A549 (cell line): ENCODE results near the gene GPX5. TPM values are rescaled to one million over a fixed set of nuclear protein-coding genes. Genes with fewer than 3 reads are reported as not detected.
"Not testable (repeated sequence)": the region's sequence is repeated elsewhere in the genome, so short reads cannot be mapped to it uniquely, and the experiment has no call there.

Experiments
- ATAC-seq, 2 experiments: fragments of 200-7000 bp in 1 of 2; fragments of >200 bp in 1 of 2; cut with Nextera tagmentation in 1 of 2; cut with Tn5 transposase in 1 of 2; 3 replicates each; pipeline versions ENCODE4 v1.8.0 to v1.9.1; 2018 to 2020; ENCODE audit warnings: mild to moderate bottlenecking in 1 of 2, moderate library complexity in 1 of 2
- CTCF ChIA-PET: fragments of 300-600 bp; sonication (Branson Sonifier 250); formaldehyde crosslinking; extraction: SDS; loops from one replicate; lab custom pipeline; 2021; ENCODE audit warnings: antibody characterized with exemption, inconsistent platforms; lab: Yijun Ruan, JAX
- POLR2A ChIA-PET: fragments of 350-600 bp; formaldehyde crosslinking; extraction: SDS; loops from one replicate; lab custom pipeline; 2021; ENCODE audit warnings: antibody characterized with exemption, inconsistent platforms; lab: Yijun Ruan, JAX
- DNase-seq, 2 experiments: peaks; one replicate each; pipeline versions ENCODE4 v3.0.0 to v3.0.0-alpha.2; 2011 to 2016; ENCODE audit warnings: low read depth in 1 of 2, low spot score in 1 of 2
- FAIRE-seq: peaks from 2 replicates; lab custom pipeline; 2011; peaks lifted over from hg19 to GRCh38; lab: Jason Lieb, UNC
- H3K27ac ChIP-seq, 2 experiments: fragments of >200 bp; sonication (Bioruptor Twin); formaldehyde crosslinking; 3 replicates each; pipeline ENCODE4 v1.5.1; 2016 to 2017
- H3K4me1 ChIP-seq: fragments of >200 bp; sonication (Bioruptor Twin); formaldehyde crosslinking; 3 replicates; pipeline ENCODE4 v1.6.1; 2016
- H3K4me2 ChIP-seq: fragments of >200 bp; sonication (Bioruptor Twin); formaldehyde crosslinking; 3 replicates; pipeline ENCODE4 v1.6.1; 2016
- H3K4me3 ChIP-seq: fragments of >200 bp; sonication (Bioruptor Twin); formaldehyde crosslinking; 3 replicates; pipeline ENCODE4 v1.5.1; 2016
- H3K9me3 ChIP-seq: fragments of >200 bp; sonication (Bioruptor Twin); formaldehyde crosslinking; 3 replicates; pipeline ENCODE4 v1.6.1; 2016
- CBX8 ChIP-seq: fragments of 200-600 bp; sonication (generic); IDR thresholded peaks from 2 replicates; pipeline ENCODE4 v1.6.1; 2016
- CEBPB ChIP-seq, 2 experiments: fragments of >200 bp in 1 of 2; sonication (Bioruptor Twin) in 1 of 2; formaldehyde crosslinking in 1 of 2; IDR thresholded peaks; 2 replicates each; pipeline ENCODE4 v1.6.1; 2012 to 2016
- CHD2 ChIP-seq: fragments of 150-350 bp; IDR thresholded peaks from 2 replicates; pipeline ENCODE4 v1.6.1; 2014; ENCODE audit warnings: low read length; ENCODE audit not compliant: partially characterized antibody
- CHD4 ChIP-seq: fragments of 200-600 bp; sonication (generic); IDR thresholded peaks from 2 replicates; pipeline ENCODE4 v1.6.1; 2016; ENCODE audit warnings: antibody characterized with exemption, mild to moderate bottlenecking, borderline replicate concordance
- FOSB ChIP-seq: fragments of 250-450 bp; sonication (Bioruptor Pico); IDR thresholded peaks from 2 replicates; pipeline ENCODE4 v1.5.0; 2020; ENCODE audit warnings: mild to moderate bottlenecking, moderate library complexity
- HEYL ChIP-seq: fragments of 250-450 bp; sonication (Bioruptor Pico); IDR thresholded peaks from 2 replicates; pipeline ENCODE4 v1.8.0; 2021; ENCODE audit warnings: mild to moderate bottlenecking, moderate library complexity
- HMGXB4 ChIP-seq: fragments of 250-450 bp; sonication (Bioruptor Pico); IDR thresholded peaks from 2 replicates; pipeline ENCODE4 v1.5.0; 2021; ENCODE audit warnings: mild to moderate bottlenecking, moderate library complexity, borderline replicate concordance
- HOXA7 ChIP-seq: fragments of 250-450 bp; sonication (Bioruptor Pico); IDR thresholded peaks from 2 replicates; pipeline ENCODE4 v1.5.0; 2020; ENCODE audit warnings: mild to moderate bottlenecking, moderate library complexity
- HOXB5 ChIP-seq: fragments of 250-450 bp; sonication (Bioruptor Pico); IDR thresholded peaks from 2 replicates; pipeline ENCODE4 v1.5.0; 2020; ENCODE audit warnings: mild to moderate bottlenecking, moderate library complexity
- MAZ ChIP-seq: fragments of 150-350 bp; IDR thresholded peaks from 2 replicates; pipeline ENCODE4 v1.6.1; 2014; ENCODE audit warnings: antibody characterized with exemption, low read depth, low read length, borderline replicate concordance
- MYC ChIP-seq: IDR thresholded peaks from 2 replicates; pipeline ENCODE4 v1.6.1; 2012; ENCODE audit warnings: mild to moderate bottlenecking, inconsistent platforms, low read length, improper control_type of control experiment, borderline replicate concordance
- POLR2A ChIP-seq: IDR thresholded peaks from 2 replicates; pipeline ENCODE4 v1.6.1; 2012; ENCODE audit warnings: mild to moderate bottlenecking, low read length
- TP53 ChIP-seq: fragments of 250-450 bp; sonication (Bioruptor Pico); IDR thresholded peaks from 2 replicates; pipeline ENCODE4 v1.5.0; 2021; ENCODE audit warnings: mild to moderate bottlenecking, moderate library complexity
- ZC3H11A ChIP-seq: fragments of 450-650 bp; IDR thresholded peaks from 2 replicates; pipeline ENCODE4 v1.6.1; 2014; ENCODE audit warnings: antibody characterized with exemption, mild to moderate bottlenecking
- ZFP36 ChIP-seq: fragments of 450-650 bp; IDR thresholded peaks from 2 replicates; pipeline ENCODE4 v1.6.1; 2014; ENCODE audit warnings: borderline replicate concordance; ENCODE audit not compliant: partially characterized antibody
- ZSCAN20 ChIP-seq: fragments of 250-450 bp; sonication (Bioruptor Pico); IDR thresholded peaks from 2 replicates; pipeline ENCODE4 v1.8.0; 2022; ENCODE audit warnings: mild to moderate bottlenecking, moderate library complexity
- WGBS: methylation state at CpG from one replicate; pipeline ENCODE4 v1.1.6; 2017; ENCODE audit errors: missing lambda C conversion rate; 5-methylcytosine and 5-hydroxymethylcytosine counted together
- polyA plus RNA-seq, 4 experiments: library from polyadenylated mRNA; depleted of rRNA in 3 of 4; stranded (reverse); fragments of >200 nt; fragmentation: RNase III in 1 of 4; extraction: RNeasy Plus Mini Kit Qiagen cat#74134 plus additional on column Dnase treatment in 1 of 4; gene quantifications; 2 replicates in 3 of 4; 3 replicates in 1 of 4; pipeline ENCODE4 v1.2.3, GENCODE V29; 2011 to 2017
- TF ChIP-seq, protein P1 (sequence below): fragments of 150-350 bp; IDR thresholded peaks from 2 replicates; pipeline ENCODE4 v1.6.1; 2014; ENCODE audit warnings: low read depth, mild to moderate bottlenecking, low read length
- TF ChIP-seq, protein P2 (sequence below): IDR thresholded peaks from 2 replicates; pipeline ENCODE4 v1.6.1; 2012

Gene GPX5
- polyA plus RNA-seq, 2 of the 4 experiments (the other 2 are of a cell fraction): not detected

- DNase-seq (no peak), ATAC-seq (no peak), FAIRE-seq (no peak)
- CTCF ChIA-PET: interaction anchor here (0.9 to 1.3 kb wide), 4 partner anchors 17 to 186 kb away, joined by 3 to 4 read pairs (median 3); no protein-coding TSS in a partner anchor
- no peak overlapping the region for H3K4me3 ChIP-seq
- no peak for TF ChIP-seq TP53
- TF ChIP-seq ZSCAN20 (CRISPR knock-in tag): no peak
- TF ChIP-seq CHD4: no peak
- TF ChIP-seq ZFP36: no peak
- TF ChIP-seq ZC3H11A: no peak
- TF ChIP-seq, protein P1, sequence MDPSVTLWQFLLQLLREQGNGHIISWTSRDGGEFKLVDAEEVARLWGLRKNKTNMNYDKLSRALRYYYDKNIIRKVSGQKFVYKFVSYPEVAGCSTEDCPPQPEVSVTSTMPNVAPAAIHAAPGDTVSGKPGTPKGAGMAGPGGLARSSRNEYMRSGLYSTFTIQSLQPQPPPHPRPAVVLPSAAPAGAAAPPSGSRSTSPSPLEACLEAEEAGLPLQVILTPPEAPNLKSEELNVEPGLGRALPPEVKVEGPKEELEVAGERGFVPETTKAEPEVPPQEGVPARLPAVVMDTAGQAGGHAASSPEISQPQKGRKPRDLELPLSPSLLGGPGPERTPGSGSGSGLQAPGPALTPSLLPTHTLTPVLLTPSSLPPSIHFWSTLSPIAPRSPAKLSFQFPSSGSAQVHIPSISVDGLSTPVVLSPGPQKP: no peak
- TF ChIP-seq HEYL (CRISPR knock-in tag): no peak
- no peak for TF ChIP-seq MAZ
- no peak for TF ChIP-seq FOSB (CRISPR knock-in tag)
- TF ChIP-seq HOXB5 (CRISPR knock-in tag): no peak
- no peak for TF ChIP-seq CBX8
- TF ChIP-seq POLR2A: no peak
- no peak for TF ChIP-seq HMGXB4 (CRISPR knock-in tag)
- no peak for TF ChIP-seq MYC
- TF ChIP-seq, protein P2, sequence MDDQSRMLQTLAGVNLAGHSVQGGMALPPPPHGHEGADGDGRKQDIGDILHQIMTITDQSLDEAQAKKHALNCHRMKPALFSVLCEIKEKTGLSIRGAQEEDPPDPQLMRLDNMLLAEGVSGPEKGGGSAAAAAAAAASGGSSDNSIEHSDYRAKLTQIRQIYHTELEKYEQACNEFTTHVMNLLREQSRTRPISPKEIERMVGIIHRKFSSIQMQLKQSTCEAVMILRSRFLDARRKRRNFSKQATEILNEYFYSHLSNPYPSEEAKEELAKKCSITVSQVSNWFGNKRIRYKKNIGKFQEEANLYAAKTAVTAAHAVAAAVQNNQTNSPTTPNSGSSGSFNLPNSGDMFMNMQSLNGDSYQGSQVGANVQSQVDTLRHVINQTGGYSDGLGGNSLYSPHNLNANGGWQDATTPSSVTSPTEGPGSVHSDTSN: no peak
- no peak for TF ChIP-seq HOXA7 (CRISPR knock-in tag)
- H3K4me2 ChIP-seq: no peak overlapping the region
- POLR2A ChIA-PET: no interaction called here
- H3K9me3 ChIP-seq: no peaks in the 10 kb centered on the region
- no peak overlapping the region for H3K27ac ChIP-seq
- WGBS: 19% methylated on average over 3 of the region's 3 CpGs
- H3K4me1 ChIP-seq: no peaks in the 10 kb centered on the region
These were observed 27.8 kb upstream of the GPX5 start for GRCh38 chr6:28497893-28498292.

- DNase-seq: no peak
- ChIA-PET POLR2A (interaction anchor here (0.7 kb wide), 1 partner anchor 102 kb away, joined by 3 read pairs; no protein-coding TSS in a partner anchor), CTCF (no interaction called here)
- Histone ChIP-seq H3K4me1 (no peaks in the 10 kb centered on the region), H3K4me3 (no peak overlapping the region), H3K4me2 (no peak overlapping the region), H3K27ac (no peak overlapping the region), H3K9me3 (no peaks in the 10 kb centered on the region)
- no peak for TF ChIP-seq HOXA7 (CRISPR knock-in tag)
- no peak for TF ChIP-seq CBX8
- no peak for TF ChIP-seq CHD2
- TF ChIP-seq CEBPB (IDR thresholded peaks at IDR 0.05): no peak
- ATAC-seq: no peak
- no peak for FAIRE-seq
- 34% methylated on average over 2 of the region's 6 CpGs for WGBS
These were observed 24.4 kb upstream of the GPX5 start for GRCh38 chr6:28501259-28501658.

GRCh38 chr6:28502136-28502535, 23.5 kb upstream of the GPX5 start:
- ATAC-seq, POLR2A ChIA-PET, H3K27ac ChIP-seq, H3K4me3 ChIP-seq, FAIRE-seq, H3K9me3 ChIP-seq, H3K4me2 ChIP-seq, H3K4me1 ChIP-seq, DNase-seq, CTCF ChIA-PET: not testable (repeated sequence)
- 87% methylated on average over 3 of the region's 35 CpGs for WGBS

GRCh38 chr6:28502709-28503305, 22.9 kb upstream of the GPX5 start:
- H3K4me2 ChIP-seq, POLR2A ChIA-PET, FAIRE-seq, H3K4me3 ChIP-seq, H3K4me1 ChIP-seq, CTCF ChIA-PET, DNase-seq, H3K9me3 ChIP-seq, ATAC-seq, H3K27ac ChIP-seq: not testable (repeated sequence)
- WGBS: 69% methylated on average over 7 of the region's 7 CpGs
